Bronchial epithelial cell (primary cell): ENCODE results near the gene AUTS2. TPM values are rescaled to one million over a fixed set of nuclear protein-coding genes. Genes with fewer than 3 reads are reported as not detected.

Experiments
- DNase-seq: peaks from one replicate; pipeline ENCODE4 v3.0.0-alpha.2; 2010; ENCODE audit warnings: low read depth
- FAIRE-seq: peaks from 2 replicates; lab custom pipeline; 2011; peaks lifted over from hg19 to GRCh38; lab: Jason Lieb, UNC
- H3K27me3 ChIP-seq: 2 replicates; pipeline ENCODE4 v1.5.1; 2011; ENCODE audit warnings: low read length; ENCODE audit not compliant: control insufficient read depth, insufficient read depth
- H3K36me3 ChIP-seq: 2 replicates; pipeline ENCODE4 v1.5.1; 2011; ENCODE audit warnings: low read length; ENCODE audit not compliant: control insufficient read depth, insufficient read depth
- H3K4me3 ChIP-seq: 2 replicates; pipeline ENCODE4 v1.5.1; 2011; ENCODE audit warnings: mild to moderate bottlenecking, low read depth, low read length, control low read depth
- total RNA-seq: library from RNA; depleted of rRNA; stranded (reverse); fragments of >200 nt; gene quantifications from 2 replicates; pipeline ENCODE4 v1.2.1, GENCODE V29; 2014
- TF ChIP-seq, protein P1 (sequence below): IDR thresholded peaks from 2 replicates; pipeline ENCODE4 v1.5.1; 2011; ENCODE audit warnings: mild to moderate bottlenecking, moderate library complexity, low read length, control low read depth, inconsistent platforms; ENCODE audit not compliant: insufficient read depth, severe bottlenecking

Gene AUTS2
- total RNA-seq, 1 donor from 2014 or later = 9.5 TPM

DNA sequence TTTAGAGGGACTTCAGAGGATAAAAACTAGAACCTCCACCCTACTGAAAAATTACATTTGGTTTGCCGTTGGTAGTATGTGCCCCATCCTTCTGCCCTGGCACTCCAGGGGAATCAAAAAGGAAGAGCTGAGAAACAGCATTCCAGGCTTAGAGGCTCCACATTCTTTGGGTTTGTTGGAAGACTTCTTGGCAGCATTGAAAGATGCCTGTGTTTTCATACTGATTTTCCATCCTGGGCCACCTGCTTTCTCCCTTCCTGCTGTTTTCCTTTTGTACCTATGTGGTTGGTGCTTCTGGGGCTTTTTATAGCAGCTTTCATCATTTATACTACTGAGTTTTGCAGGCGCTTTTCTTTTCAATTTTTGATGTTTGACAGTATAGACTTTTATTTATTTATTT lies 61.7 kb downstream of the AUTS2 start:
- Histone ChIP-seq H3K36me3 (no peaks in the 10 kb centered on the region), H3K4me3 (no peak overlapping the region), H3K27me3 (no peaks in the 10 kb centered on the region)
- TF ChIP-seq, protein P1, sequence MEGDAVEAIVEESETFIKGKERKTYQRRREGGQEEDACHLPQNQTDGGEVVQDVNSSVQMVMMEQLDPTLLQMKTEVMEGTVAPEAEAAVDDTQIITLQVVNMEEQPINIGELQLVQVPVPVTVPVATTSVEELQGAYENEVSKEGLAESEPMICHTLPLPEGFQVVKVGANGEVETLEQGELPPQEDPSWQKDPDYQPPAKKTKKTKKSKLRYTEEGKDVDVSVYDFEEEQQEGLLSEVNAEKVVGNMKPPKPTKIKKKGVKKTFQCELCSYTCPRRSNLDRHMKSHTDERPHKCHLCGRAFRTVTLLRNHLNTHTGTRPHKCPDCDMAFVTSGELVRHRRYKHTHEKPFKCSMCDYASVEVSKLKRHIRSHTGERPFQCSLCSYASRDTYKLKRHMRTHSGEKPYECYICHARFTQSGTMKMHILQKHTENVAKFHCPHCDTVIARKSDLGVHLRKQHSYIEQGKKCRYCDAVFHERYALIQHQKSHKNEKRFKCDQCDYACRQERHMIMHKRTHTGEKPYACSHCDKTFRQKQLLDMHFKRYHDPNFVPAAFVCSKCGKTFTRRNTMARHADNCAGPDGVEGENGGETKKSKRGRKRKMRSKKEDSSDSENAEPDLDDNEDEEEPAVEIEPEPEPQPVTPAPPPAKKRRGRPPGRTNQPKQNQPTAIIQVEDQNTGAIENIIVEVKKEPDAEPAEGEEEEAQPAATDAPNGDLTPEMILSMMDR = no peak
- no peak for DNase-seq
- FAIRE-seq = no peak

DNA sequence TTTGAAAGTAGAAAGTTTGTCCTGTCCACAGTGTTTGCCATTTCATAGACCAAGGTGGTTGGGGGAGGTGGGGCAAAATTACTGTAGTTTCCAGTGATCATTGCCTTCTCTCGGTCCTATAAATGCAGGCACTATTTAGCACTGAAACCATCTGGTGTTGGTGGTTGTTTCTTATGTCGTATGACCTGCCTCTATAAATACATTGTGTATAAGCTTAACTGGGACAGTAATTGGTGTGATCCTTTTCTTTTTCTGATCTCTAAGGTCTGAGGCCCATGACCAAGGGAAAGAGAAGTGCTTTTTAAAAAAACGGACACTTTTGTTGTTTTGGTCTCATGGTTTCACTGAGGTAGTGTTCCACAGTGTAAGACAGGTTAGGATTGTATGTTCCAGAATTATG lies 63.1 kb downstream of the AUTS2 start:
- no peak for FAIRE-seq
- TF ChIP-seq, protein P1 = no peak
- no peaks in the 10 kb centered on the region for H3K27me3 ChIP-seq
- no peaks in the 10 kb centered on the region for H3K36me3 ChIP-seq
- DNase-seq = no peak
- H3K4me3 ChIP-seq = no peak overlapping the region

- H3K36me3 ChIP-seq = no peaks in the 10 kb centered on the region
- no peak overlapping the region for H3K4me3 ChIP-seq
- TF ChIP-seq, protein P1 = no peak
- DNase-seq (no peak), FAIRE-seq (no peak)
- H3K27me3 ChIP-seq = no peaks in the 10 kb centered on the region
These were observed 65.9 kb downstream of the AUTS2 start for GRCh38 chr7:69663911-69664832.

DNA sequence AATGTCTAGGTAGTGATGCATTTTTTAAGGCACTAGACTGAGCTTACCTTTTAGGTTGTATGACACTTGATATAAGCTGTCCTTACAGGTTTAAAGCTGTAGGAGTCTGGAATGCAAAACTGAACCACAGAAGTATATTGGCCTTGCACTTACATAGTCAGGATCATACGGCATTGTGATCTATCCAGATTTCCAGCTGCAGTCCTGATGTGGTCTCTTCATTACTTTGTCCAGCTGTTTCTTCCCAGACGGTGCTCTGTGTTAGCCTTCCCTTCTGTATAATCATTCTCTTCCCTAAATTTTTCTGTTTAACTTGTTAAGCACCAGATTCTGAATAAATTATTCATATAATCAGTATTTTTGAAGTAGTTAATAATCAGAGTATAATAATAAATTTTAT lies 67.1 kb downstream of the AUTS2 start:
- no peaks in the 10 kb centered on the region for H3K36me3 ChIP-seq
- TF ChIP-seq, protein P1 = no peak
- DNase-seq = no peak
- FAIRE-seq = no peak
- no peak overlapping the region for H3K4me3 ChIP-seq
- H3K27me3 ChIP-seq = no peaks in the 10 kb centered on the region

DNA sequence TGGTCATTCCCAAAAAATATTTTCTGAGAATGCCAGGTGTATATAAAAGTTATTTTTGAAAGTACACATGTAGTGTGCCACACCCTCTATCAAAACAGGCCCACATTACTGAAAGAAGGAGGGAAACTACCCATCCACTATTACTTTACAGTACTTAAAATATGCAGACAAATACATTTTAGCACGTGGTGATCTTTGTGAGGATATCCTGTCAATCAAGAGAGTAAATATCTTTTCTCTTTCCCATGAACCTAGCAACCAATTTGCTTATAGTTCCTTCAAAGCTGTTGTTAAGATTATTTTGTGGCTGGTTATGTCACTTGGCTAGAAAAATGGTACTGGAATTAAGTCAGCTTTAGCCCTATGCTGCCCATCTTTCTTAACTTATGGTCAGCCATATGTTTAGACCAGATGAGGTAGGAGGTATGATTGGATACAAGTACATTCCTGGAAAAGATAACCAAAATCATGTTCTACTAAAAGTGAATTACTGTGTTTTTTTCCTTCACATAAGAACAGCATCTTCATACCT lies 70.1 kb downstream of the AUTS2 start:
- no peaks in the 10 kb centered on the region for H3K36me3 ChIP-seq
- TF ChIP-seq, protein P1 = no peak
- no peak overlapping the region for H3K4me3 ChIP-seq
- DNase-seq (no peak), FAIRE-seq (no peak)
- H3K27me3 ChIP-seq = no peaks in the 10 kb centered on the region

- Histone ChIP-seq H3K4me3 (no peak overlapping the region), H3K36me3 (no peaks in the 10 kb centered on the region), H3K27me3 (no peaks in the 10 kb centered on the region)
- FAIRE-seq = no peak
- DNase-seq = no peak
- TF ChIP-seq, protein P1 = no peak
These were observed 72.4 kb downstream of the AUTS2 start for GRCh38 chr7:69670701-69671100.
